Activated T-helper 1 cell treated with Interleukin-2 at 50 U/mL for 16 hours (primary cell): ENCODE results near the gene NOLC1.
A peak's percentile ranks its signal among the peaks of the same experiment; 100 is the strongest.

Experiments used
- DNase-seq: peaks from one replicate; pipeline ENCODE4 v3.0.0-alpha.2; 2020; ENCODE audit warnings: low read depth

NOLC1 gene

GRCh38 chr10:102121739-102122372, 30.3 kb upstream of the NOLC1 start:
- no peak for DNase-seq

- no peak for DNase-seq
These were observed 29.7 kb upstream of the NOLC1 start for GRCh38 chr10:102122450-102122849.

GRCh38 chr10:102123223-102123622, 29.0 kb upstream of the NOLC1 start:
- no peak for DNase-seq

GRCh38 chr10:102131286-102132170, 20.7 kb upstream of the NOLC1 start:
- no peak for DNase-seq

GRCh38 chr10:102132193-102132562, 20.0 kb upstream of the NOLC1 start:
- DNase-seq = no peak

GRCh38 chr10:102132563-102133372, 19.4 kb upstream of the NOLC1 start, which contains the start of gene PPRC1:
TSS of gene PPRC1 (plus strand) at chr10:102133040. CDS start at chr10:102133069, 29 bp downstream.
- peak; percentile 93 for DNase-seq

- no peak for DNase-seq
These were observed 18.6 kb upstream of the NOLC1 start for GRCh38 chr10:102133373-102134195.

GRCh38 chr10:102134416-102134815, 17.8 kb upstream of the NOLC1 start:
- no peak for DNase-seq

- DNase-seq = no peak
These were observed 16.1 kb upstream of the NOLC1 start for GRCh38 chr10:102135956-102136526.

GRCh38 chr10:102139281-102140110, 12.7 kb upstream of the NOLC1 start:
- DNase-seq = no peak

GRCh38 chr10:102140218-102140617, 12.0 kb upstream of the NOLC1 start:
- no peak for DNase-seq

GRCh38 chr10:102140913-102141540, 11.2 kb upstream of the NOLC1 start:
- DNase-seq = no peak

GRCh38 chr10:102141583-102142107, 10.5 kb upstream of the NOLC1 start:
- DNase-seq = no peak

GRCh38 chr10:102146971-102147428, 5.2 kb upstream of the NOLC1 start:
- no peak for DNase-seq

- no peak for DNase-seq
These were observed 4.6 kb upstream of the NOLC1 start for GRCh38 chr10:102147561-102147960.

- DNase-seq = no peak
These were observed 3.9 kb upstream of the NOLC1 start for GRCh38 chr10:102148275-102148674.

- no peak for DNase-seq
These were observed 1.0 kb upstream of the NOLC1 start for GRCh38 chr10:102150970-102151773.

- peak; percentile 5 for DNase-seq
These were observed 329 bp downstream of the NOLC1 start for GRCh38 chr10:102152545-102152890.
